HepG2 (cell line): Measurements from ENCODE around the gene CEP250. TPM values are rescaled to one million over a fixed set of nuclear protein-coding genes. Genes with fewer than 3 reads are reported as not detected.

Experiments
- ATAC-seq: fragments of 200-7000 bp; cut with Tn5 transposase; 3 replicates; pipeline ENCODE4 v1.9.1; 2020; ENCODE audit warnings: mild to moderate bottlenecking, moderate library complexity
- BruUV-seq: library from RNA; stranded (reverse); fragments of 400-500 nt; replicated peaks from 2 replicates; lab custom pipeline; 2021; lab: Mats Ljungman, UMichigan
- CTCF ChIA-PET: fragments of 300-600 bp; formaldehyde crosslinking; extraction: SDS; loops from one replicate; lab custom pipeline; 2021; ENCODE audit warnings: low total read pairs, inconsistent platforms, low intra/inter-chr PET ratio; lab: Yijun Ruan, JAX
- POLR2A ChIA-PET: fragments of 350-600 bp; sonication (Branson Sonifier 250); formaldehyde crosslinking; loops from one replicate; lab custom pipeline; 2020; ENCODE audit warnings: antibody characterized with exemption, inconsistent platforms; lab: Yijun Ruan, JAX
- DNase-seq: peaks from one replicate; pipeline ENCODE4 v3.0.0-alpha.2; 2015; ENCODE audit warnings: low spot score
- FAIRE-seq: peaks from 3 replicates; lab custom pipeline; 2011; peaks lifted over from hg19 to GRCh38; lab: Jason Lieb, UNC
- H2AFZ ChIP-seq: one replicate; pipeline ENCODE4 v1.6.1; 2011; ENCODE audit warnings: low read length, inconsistent platforms
- H3K27ac ChIP-seq: fragments of 300-600 bp; 3 replicates; pipeline ENCODE4 v1.8.0; 2011; ENCODE audit warnings: mixed run types, mild to moderate bottlenecking, mixed read lengths, low read length, inconsistent platforms; ENCODE audit not compliant: insufficient read depth; ENCODE audit errors: extremely low read length
- H3K27me3 ChIP-seq, 2 experiments: fragments of 200-600 bp in 1 of 2; 2 replicates in 1 of 2; 3 replicates in 1 of 2; pipeline versions ENCODE4 v1.6.0 to v1.8.0; 2011; ENCODE audit warnings: low read length in 2 of 2, mild to moderate bottlenecking in 2 of 2, moderate library complexity in 2 of 2, inconsistent platforms in 1 of 2; ENCODE audit not compliant: insufficient read depth in 2 of 2, control insufficient read depth in 1 of 2
- H3K36me3 ChIP-seq, 2 experiments: fragments of 200-600 bp in 1 of 2; replicated peaks in 1 of 2; 2 replicates in 1 of 2; 3 replicates in 1 of 2; pipeline versions ENCODE4 v1.5.1 to v1.8.0; 2011; ENCODE audit warnings: low read length in 2 of 2, inconsistent platforms in 1 of 2; ENCODE audit not compliant: insufficient read depth in 2 of 2, control insufficient read depth in 1 of 2
- H3K4me1 ChIP-seq: 2 replicates; pipeline ENCODE4 v1.5.1; 2012; ENCODE audit warnings: low read length, inconsistent platforms; ENCODE audit not compliant: insufficient read depth
- H3K4me2 ChIP-seq: 2 replicates; pipeline ENCODE4 v1.6.0; 2011; ENCODE audit warnings: low read depth, low read length, inconsistent platforms
- H3K4me3 ChIP-seq, 3 experiments: fragments of 200-600 bp in 1 of 3; sonication (generic), shearing (Covaris generic) in 1 of 3; replicated peaks in 1 of 3; 2 replicates each; pipeline ENCODE4 v1.5.1; 2011 to 2016; ENCODE audit warnings: low read length in 3 of 3, inconsistent platforms in 2 of 3, low read depth in 2 of 3, mild to moderate bottlenecking in 2 of 3, control low read depth in 1 of 3, mixed read lengths in 1 of 3; ENCODE audit not compliant: insufficient read depth in 1 of 3
- H3K79me2 ChIP-seq: one replicate; pipeline ENCODE4 v1.6.1; 2011; ENCODE audit warnings: low read length, inconsistent platforms; ENCODE audit not compliant: insufficient read depth
- H3K9ac ChIP-seq: 2 replicates; pipeline ENCODE4 v1.6.0; 2011; ENCODE audit warnings: mild to moderate bottlenecking, low read depth, low read length, inconsistent platforms; ENCODE audit not compliant: insufficient read depth
- H3K9me3 ChIP-seq: 2 replicates; pipeline ENCODE4 v1.5.1; 2012; ENCODE audit warnings: mild to moderate bottlenecking, low read length
- H4K20me1 ChIP-seq: 2 replicates; pipeline ENCODE4 v1.6.0; 2011; ENCODE audit warnings: inconsistent platforms, mild to moderate bottlenecking, low read length, moderate library complexity; ENCODE audit not compliant: insufficient read depth
- CC2D1A ChIP-seq: sonication (generic); formaldehyde crosslinking; IDR thresholded peaks from 2 replicates; pipeline ENCODE4 v1.8.1; 2023; ENCODE audit warnings: mild to moderate bottlenecking, missing genetic modification reagents
- DZIP1 ChIP-seq: sonication (generic); formaldehyde crosslinking; IDR thresholded peaks from 2 replicates; pipeline ENCODE4 v1.5.0; 2020; ENCODE audit warnings: mild to moderate bottlenecking, missing genetic modification reagents
- HDAC2 ChIP-seq: sonication (generic); formaldehyde crosslinking; IDR thresholded peaks from 2 replicates; pipeline ENCODE4 v1.4.0; 2020; ENCODE audit warnings: missing genetic modification reagents
- HMG20B ChIP-seq: conservative IDR thresholded peaks from 2 replicates; pipeline ENCODE4 v1.6.1; 2016; ENCODE audit warnings: missing genetic modification reagents, missing compliant biosample characterization
- IRX3 ChIP-seq: sonication (generic); formaldehyde crosslinking; IDR thresholded peaks from 2 replicates; pipeline ENCODE4 v1.8.1; 2023; ENCODE audit warnings: mild to moderate bottlenecking, low read depth, missing genetic modification reagents, borderline replicate concordance
- MBD4 ChIP-seq: IDR thresholded peaks from 2 replicates; pipeline ENCODE4 v1.6.1; 2012; ENCODE audit warnings: low read length, inconsistent platforms, borderline replicate concordance
- MED13 ChIP-seq: sonication (generic); formaldehyde crosslinking; IDR thresholded peaks from 2 replicates; pipeline ENCODE4 v1.5.0; 2020; ENCODE audit warnings: missing genetic modification reagents
- U2AF1 ChIP-seq: fragments of 200-400 bp; formaldehyde crosslinking; optimal IDR thresholded peaks from 2 replicates; pipeline ENCODE3; 2017; ENCODE audit warnings: mild to moderate bottlenecking, low read depth, low read length
- ZBTB38 ChIP-seq: sonication (generic); formaldehyde crosslinking; IDR thresholded peaks from 2 replicates; pipeline ENCODE4 v1.5.1; 2020; ENCODE audit warnings: mild to moderate bottlenecking, missing genetic modification reagents
- ZFP62 ChIP-seq: sonication (generic); formaldehyde crosslinking; IDR thresholded peaks from 2 replicates; pipeline ENCODE4 v1.4.0; 2020; ENCODE audit warnings: missing genetic modification reagents
- ZHX1 ChIP-seq: sonication (generic); formaldehyde crosslinking; IDR thresholded peaks from 2 replicates; pipeline ENCODE4 v1.8.1; 2022; ENCODE audit warnings: low read depth, mild to moderate bottlenecking, missing genetic modification reagents
- ZMAT5 ChIP-seq: sonication (generic); formaldehyde crosslinking; IDR thresholded peaks from 2 replicates; pipeline ENCODE4 v1.5.0; 2020; ENCODE audit warnings: mild to moderate bottlenecking, low read depth, missing genetic modification reagents, borderline replicate concordance
- ZNF530 ChIP-seq: sonication (generic); formaldehyde crosslinking; IDR thresholded peaks from 2 replicates; pipeline ENCODE4 v1.5.0; 2020; ENCODE audit warnings: low read depth, mild to moderate bottlenecking, missing genetic modification reagents
- ZNF562 ChIP-seq: sonication (generic); formaldehyde crosslinking; IDR thresholded peaks from 2 replicates; pipeline ENCODE4 v1.8.0; 2022; ENCODE audit warnings: missing genetic modification reagents, borderline replicate concordance
- ZNF597 ChIP-seq: sonication (generic); formaldehyde crosslinking; IDR thresholded peaks from 2 replicates; pipeline ENCODE4 v1.5.0; 2020; ENCODE audit warnings: missing genetic modification reagents
- ZSCAN12 ChIP-seq: sonication (generic); formaldehyde crosslinking; IDR thresholded peaks from 2 replicates; pipeline ENCODE4 v1.9.0; 2021; ENCODE audit warnings: mild to moderate bottlenecking, missing genetic modification reagents
- WGBS: methylation state at CpG from one replicate; pipeline ENCODE4 v1.1.6; 2017; ENCODE audit warnings: low lambda C conversion rate; 5-methylcytosine and 5-hydroxymethylcytosine counted together
- in situ Hi-C: cut with HindIII; loops from 2 replicates; pipeline ENCODE4 v1.10.0; 2017; ENCODE audit warnings: low pct_unique_long_range_greater_than_20kb; ENCODE audit not compliant: extremely low pct_ligation_motif_present
- intact Hi-C: fragments of 100-400 bp; cut with micrococcal nuclease; formaldehyde crosslinking; loops from one replicate; pipeline ENCODE4 v1.10.0; 2022; ENCODE audit not compliant: unreplicated experiment
- polyA plus RNA-seq, 8 experiments: library from polyadenylated mRNA; depleted of rRNA in 3 of 8; stranded (reverse) in 7 of 8; unstranded in 1 of 8; fragments of >200 nt; fragmentation: Illumina TruSeq in 4 of 8; extraction: Trizol in 4 of 8; gene quantifications; 2 replicates each; pipeline versions ENCODE4 v1.2.1 to v1.2.3, GENCODE V29; 2011 to 2016; ENCODE audit warnings: low read depth in 4 of 8, missing spikeins in 1 of 8, mixed read lengths in 1 of 8; ENCODE audit not compliant: insufficient read depth in 1 of 8
- total RNA-seq, 5 experiments: library from RNA; depleted of rRNA; stranded (reverse); fragments of >200 nt; fragmentation: Illumina TruSeq; extraction: Trizol; gene quantifications; 2 replicates each; pipeline ENCODE4 v1.2.3, GENCODE V29; 2016; ENCODE audit warnings: low read depth in 1 of 5

Gene CEP250
- total and polyA plus RNA-seq, 2 of the 13 experiments (the other 11 are each of a cell fraction or from before 2014, with no cell fraction given): 28.8 to 55.3 TPM

- 51% methylated on average over 11 of the region's 11 CpGs for WGBS
- POLR2A ChIA-PET: interaction anchor here (0.8 to 3.8 kb wide), 8 partner anchors 8 to 296 kb away, joined by 3 to 35 read pairs (median 5); partner anchors contain the start of genes CEP250, EIF6, RBM39 and UQCC1
- H3K4me2 ChIP-seq: peak overlapping the region; percentile 88
- no peaks in the 10 kb centered on the region for H3K9me3 ChIP-seq
- H3K4me3 ChIP-seq: peak overlapping the region; percentile 51 to 61 (median 55)
- DNase-seq (no peak), ATAC-seq (peak; percentile 63), FAIRE-seq (no peak)
- no peaks in the 10 kb centered on the region for H4K20me1 ChIP-seq
- BruUV-seq: no TSS peak
- no peaks in the 10 kb centered on the region; a peak in 2 of 5 replicates for H3K27me3 ChIP-seq
- CTCF ChIA-PET: interaction anchor here (0.9 to 2.3 kb wide), 4 partner anchors 35 to 177 kb away, joined by 3 to 29 read pairs (median 4); partner anchors contain the start of gene UQCC1
- no peaks in the 10 kb centered on the region for H3K79me2 ChIP-seq
- H3K36me3 ChIP-seq: no peaks in the 10 kb centered on the region
- H2AFZ ChIP-seq: peak overlapping the region; percentile 96
- peaks cover 13% of the 10 kb centered on the region for H3K4me1 ChIP-seq
- H3K27ac ChIP-seq: peak overlapping the region; percentile 12
- H3K9ac ChIP-seq: peak overlapping the region; percentile 67
- intact Hi-C loops: loop anchor here (1.0 to 10.0 kb wide), 2 partner anchors 143 to 352 kb away; partner anchors contain the start of gene TRPC4AP
- in situ Hi-C loops: loop anchor here (5.0 to 25.0 kb wide), 2 partner anchors 144 to 309 kb away; partner anchors contain the start of gene EDEM2
- no peak for TF ChIP-seq HMG20B (CRISPR knock-in tag)
- TF ChIP-seq IRX3 (CRISPR knock-in tag): no peak
- no peak for TF ChIP-seq ZHX1 (CRISPR knock-in tag)
- no peak for TF ChIP-seq MED13
- TF ChIP-seq ZNF530: no peak
- TF ChIP-seq ZBTB38 (CRISPR knock-in tag): peak; percentile 83
- no peak for TF ChIP-seq ZFP62 (CRISPR knock-in tag)
- no peak for TF ChIP-seq ZNF597 (CRISPR knock-in tag)
- no peak for TF ChIP-seq ZMAT5
- TF ChIP-seq DZIP1: 0 out of 2 replicates have a peak, but pooled peaks have one; percentile 45
- TF ChIP-seq ZNF562 (CRISPR knock-in tag): no peak
- no peak for TF ChIP-seq ZSCAN12 (CRISPR knock-in tag)
- no peak for TF ChIP-seq U2AF1
- no peak for TF ChIP-seq MBD4
- no peak for TF ChIP-seq CC2D1A (CRISPR knock-in tag)
- TF ChIP-seq HDAC2 (CRISPR knock-in tag): no peak
These were observed 8.9 kb upstream of the CEP250 start for GRCh38 chr20:35446356-35447078.
